GM12875 (cell line): ENCODE results near the gene ARAP1.

Source experiments
- H3K4me3 ChIP-seq: one replicate; pipeline ENCODE4 v1.5.1; 2011; ENCODE audit warnings: low read depth, low read length, control low read depth
- CTCF ChIP-seq: IDR thresholded peaks from 2 replicates; pipeline ENCODE4 v1.5.1; 2011; ENCODE audit warnings: low read depth, mild to moderate bottlenecking, control low read depth, inconsistent platforms, low read length, moderate library complexity, borderline replicate concordance; ENCODE audit not compliant: insufficient read depth

Gene ARAP1

GRCh38 chr11:72766152-72766902 lies 14.1 kb upstream of the ARAP1 start:
- no peak for TF ChIP-seq CTCF
- H3K4me3 ChIP-seq: no peak overlapping the region

GRCh38 chr11:72764503-72764902 lies 12.3 kb upstream of the ARAP1 start:
- no peak overlapping the region for H3K4me3 ChIP-seq
- TF ChIP-seq CTCF: no peak

GRCh38 chr11:72763823-72764222 lies 11.6 kb upstream of the ARAP1 start:
- H3K4me3 ChIP-seq: no peak overlapping the region
- TF ChIP-seq CTCF: no peak

DNA sequence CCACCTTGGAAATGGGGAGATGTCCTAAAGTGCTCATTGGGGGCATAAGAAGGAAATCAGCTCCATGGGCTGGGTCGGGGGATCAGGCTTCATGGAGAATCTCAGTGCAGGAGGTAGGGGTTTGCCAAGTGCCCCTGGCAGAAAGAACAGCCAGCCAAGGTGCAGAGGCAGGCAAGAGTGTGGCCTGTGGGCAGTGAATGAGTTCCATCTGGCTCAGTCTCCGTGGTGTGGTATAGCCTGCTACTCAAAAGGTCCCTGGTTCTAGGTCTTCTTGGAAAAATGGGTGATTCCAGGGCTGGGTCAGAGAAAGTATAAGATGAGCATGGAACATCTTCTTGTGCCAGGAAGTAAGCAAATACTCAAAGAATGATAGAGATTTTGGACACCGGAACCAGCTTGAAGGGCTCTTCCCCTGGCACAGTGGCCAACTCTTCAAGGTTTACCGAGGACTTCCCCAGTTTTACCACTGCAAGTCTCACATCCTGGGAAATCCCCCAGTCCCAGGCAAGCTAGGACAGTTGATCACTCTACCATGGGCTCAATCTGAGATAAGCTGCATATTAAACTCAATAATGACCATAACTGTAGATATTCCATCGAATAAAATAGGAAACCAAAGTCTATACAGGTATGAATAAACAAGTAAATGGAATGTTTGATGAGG lies 10.6 kb upstream of the ARAP1 start:
- H3K4me3 ChIP-seq: no peak overlapping the region
- TF ChIP-seq CTCF: no peak

GRCh38 chr11:72760539-72761405 lies 8.6 kb upstream of the ARAP1 start:
- no peak for TF ChIP-seq CTCF
- H3K4me3 ChIP-seq: no peak overlapping the region

DNA sequence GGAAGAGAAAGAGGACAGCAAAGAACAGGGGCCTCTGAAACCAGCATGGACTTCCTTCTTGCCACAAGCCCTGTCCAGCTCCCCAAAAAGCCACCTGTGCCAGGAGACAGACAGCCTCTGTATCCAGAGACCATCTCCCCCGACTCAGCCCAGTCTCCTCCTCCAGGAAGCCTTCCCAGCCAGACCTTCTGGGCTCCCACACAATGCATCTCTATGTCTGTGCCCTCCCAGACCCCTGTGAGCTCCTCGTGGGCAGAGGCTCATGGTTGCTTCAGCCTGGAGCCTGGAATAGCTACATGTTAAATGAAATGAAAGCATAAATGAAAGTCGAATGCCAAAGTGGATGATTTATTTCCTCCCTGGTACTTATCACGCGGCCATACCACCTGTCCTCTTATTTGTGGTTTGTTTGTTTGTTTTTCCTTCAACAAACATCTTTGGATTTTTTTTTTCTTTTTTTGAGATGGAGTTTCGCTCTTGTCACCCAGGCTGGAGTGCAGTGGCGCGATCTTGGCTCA lies 7.3 kb upstream of the ARAP1 start:
- TF ChIP-seq CTCF: no peak
- H3K4me3 ChIP-seq: no peak overlapping the region
